ENCODE measurements around the gene RGS6. TPM values are rescaled to one million over a fixed set of nuclear protein-coding genes. Genes with fewer than 3 reads are reported as not detected.

RGS6 gene
- total RNA-seq, 1 experiment from 2014 or later, result not detected

- TF ChIP-seq, protein P1, sequence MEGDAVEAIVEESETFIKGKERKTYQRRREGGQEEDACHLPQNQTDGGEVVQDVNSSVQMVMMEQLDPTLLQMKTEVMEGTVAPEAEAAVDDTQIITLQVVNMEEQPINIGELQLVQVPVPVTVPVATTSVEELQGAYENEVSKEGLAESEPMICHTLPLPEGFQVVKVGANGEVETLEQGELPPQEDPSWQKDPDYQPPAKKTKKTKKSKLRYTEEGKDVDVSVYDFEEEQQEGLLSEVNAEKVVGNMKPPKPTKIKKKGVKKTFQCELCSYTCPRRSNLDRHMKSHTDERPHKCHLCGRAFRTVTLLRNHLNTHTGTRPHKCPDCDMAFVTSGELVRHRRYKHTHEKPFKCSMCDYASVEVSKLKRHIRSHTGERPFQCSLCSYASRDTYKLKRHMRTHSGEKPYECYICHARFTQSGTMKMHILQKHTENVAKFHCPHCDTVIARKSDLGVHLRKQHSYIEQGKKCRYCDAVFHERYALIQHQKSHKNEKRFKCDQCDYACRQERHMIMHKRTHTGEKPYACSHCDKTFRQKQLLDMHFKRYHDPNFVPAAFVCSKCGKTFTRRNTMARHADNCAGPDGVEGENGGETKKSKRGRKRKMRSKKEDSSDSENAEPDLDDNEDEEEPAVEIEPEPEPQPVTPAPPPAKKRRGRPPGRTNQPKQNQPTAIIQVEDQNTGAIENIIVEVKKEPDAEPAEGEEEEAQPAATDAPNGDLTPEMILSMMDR (IDR thresholded peaks at IDR 0.05; ENCODE audit: unreplicated experiment), result no peak
- CTCF ChIA-PET, result interaction anchor here (1.2 kb wide), 1 partner anchor 350 kb away, joined by 10 read pairs; no protein-coding TSS in a partner anchor
- BruUV-seq (replicated peaks), result no TSS peak
- Mint-ChIP-seq H3K4me3 (ENCODE audit: low read depth, unreplicated experiment) (no peak overlapping the region), H3K27me3 (ENCODE audit: unreplicated experiment) (peaks cover 35% of the 10 kb centered on the region), H3K4me1 (ENCODE audit: low read depth, unreplicated experiment) (no peaks in the 10 kb centered on the region), H3K36me3 (ENCODE audit: insufficient read depth, unreplicated experiment) (no peaks in the 10 kb centered on the region), H3K9me3 (ENCODE audit: low read depth, unreplicated experiment) (no peaks in the 10 kb centered on the region), H3K27ac (ENCODE audit: unreplicated experiment) (no peak overlapping the region)
- intact Hi-C loops (cut with micrococcal nuclease; ENCODE audit: unreplicated experiment), result no loop called here
- no peak for DNase-seq
These were observed 507.5 kb downstream of the RGS6 start for GRCh38 chr14:72439707-72440106.

DNA sequence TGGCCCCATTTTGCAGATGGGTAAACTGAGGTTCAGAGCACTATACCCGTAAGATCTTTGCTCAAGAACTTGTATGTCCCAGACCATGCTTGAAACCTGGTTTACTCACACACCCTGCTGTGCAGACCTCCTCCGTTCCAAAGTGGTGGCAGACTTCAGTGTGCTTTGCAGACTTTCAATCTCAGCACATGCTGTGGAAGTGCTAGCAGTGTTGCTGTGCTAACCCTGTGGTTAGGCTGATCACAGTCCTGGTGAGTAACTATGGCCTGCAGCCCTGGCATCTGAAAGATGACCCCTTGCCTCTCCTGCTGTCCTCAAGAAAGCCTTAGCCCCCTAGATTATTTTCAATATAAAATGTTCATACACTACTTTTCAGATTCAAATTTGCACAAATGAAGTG lies 511.0 kb downstream of the RGS6 start:
- BruUV-seq (replicated peaks), result no TSS peak
- DNase-seq, result no peak
- no peaks in the 10 kb centered on the region for H3K36me3 Mint-ChIP-seq (ENCODE audit: insufficient read depth, unreplicated experiment)
- intact Hi-C loops (cut with micrococcal nuclease; ENCODE audit: unreplicated experiment), result no loop called here
- TF ChIP-seq, protein P1 (IDR thresholded peaks at IDR 0.05; ENCODE audit: unreplicated experiment), result no peak
- no peaks in the 10 kb centered on the region for H3K9me3 Mint-ChIP-seq (ENCODE audit: low read depth, unreplicated experiment)
- H3K27me3 Mint-ChIP-seq (ENCODE audit: unreplicated experiment), result peaks cover 25% of the 10 kb centered on the region
- no peak overlapping the region for H3K4me3 Mint-ChIP-seq (ENCODE audit: low read depth, unreplicated experiment)
- CTCF ChIA-PET, result no interaction called here
- H3K27ac Mint-ChIP-seq (ENCODE audit: unreplicated experiment), result no peak overlapping the region
- H3K4me1 Mint-ChIP-seq (ENCODE audit: low read depth, unreplicated experiment), result no peaks in the 10 kb centered on the region

GRCh38 chr14:72443991-72444441 lies 511.8 kb downstream of the RGS6 start:
- H3K4me1 Mint-ChIP-seq (ENCODE audit: low read depth, unreplicated experiment), result no peaks in the 10 kb centered on the region
- no TSS peak for BruUV-seq (replicated peaks)
- TF ChIP-seq, protein P1 (IDR thresholded peaks at IDR 0.05; ENCODE audit: unreplicated experiment), result no peak

DNA sequence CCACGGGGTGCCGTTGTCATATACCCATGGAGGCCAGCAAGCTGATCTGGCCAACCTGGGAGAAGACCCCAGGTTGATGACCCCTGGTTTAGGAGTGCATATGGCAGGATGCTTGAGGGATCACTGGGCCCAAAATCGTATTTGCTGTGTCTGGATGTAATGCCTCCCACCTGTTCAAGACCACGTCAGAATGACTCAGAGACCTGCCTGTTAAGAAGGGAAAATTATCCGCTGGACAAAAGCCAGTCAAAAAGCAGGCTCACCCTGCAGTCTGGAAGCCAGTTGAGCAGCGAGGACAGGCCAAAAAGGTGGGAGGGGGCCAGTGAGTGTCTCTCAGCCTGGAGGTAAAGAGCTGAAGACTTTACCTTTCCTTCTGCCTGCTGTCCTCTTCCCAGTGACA lies 512.5 kb downstream of the RGS6 start:
- BruUV-seq (replicated peaks), result no TSS peak
- Mint-ChIP-seq H3K9me3 (ENCODE audit: low read depth, unreplicated experiment) (no peaks in the 10 kb centered on the region), H3K27me3 (ENCODE audit: unreplicated experiment) (peaks cover 10% of the 10 kb centered on the region), H3K4me1 (ENCODE audit: low read depth, unreplicated experiment) (no peaks in the 10 kb centered on the region), H3K36me3 (ENCODE audit: insufficient read depth, unreplicated experiment) (no peaks in the 10 kb centered on the region), H3K27ac (ENCODE audit: unreplicated experiment) (no peak overlapping the region), H3K4me3 (ENCODE audit: low read depth, unreplicated experiment) (no peak overlapping the region)
- no peak for DNase-seq
- TF ChIP-seq, protein P1 (IDR thresholded peaks at IDR 0.05; ENCODE audit: unreplicated experiment), result no peak
- intact Hi-C loops (cut with micrococcal nuclease; ENCODE audit: unreplicated experiment), result no loop called here
- CTCF ChIA-PET, result no interaction called here

More at GRCh38 chr14:72443991-72444441, 511.8 kb downstream of the RGS6 start:
- intact Hi-C loops (cut with micrococcal nuclease; ENCODE audit: unreplicated experiment), result no loop called here
- no peak for DNase-seq
- Mint-ChIP-seq H3K27ac (ENCODE audit: unreplicated experiment) (no peak overlapping the region), H3K9me3 (ENCODE audit: low read depth, unreplicated experiment) (no peaks in the 10 kb centered on the region), H3K27me3 (ENCODE audit: unreplicated experiment) (peaks cover 17% of the 10 kb centered on the region), H3K36me3 (ENCODE audit: insufficient read depth, unreplicated experiment) (no peaks in the 10 kb centered on the region), H3K4me3 (ENCODE audit: low read depth, unreplicated experiment) (no peak overlapping the region)
- CTCF ChIA-PET, result no interaction called here
